Vagina (tissue), 2 donors: ENCODE data around the gene NDST1. TPM values are rescaled to one million over a fixed set of nuclear protein-coding genes. Genes with fewer than 3 reads are reported as not detected.

Experiments
- DNase-seq, 2 donors: peaks; one replicate each; pipeline ENCODE4 v3.0.0-alpha.2; 2017; ENCODE audit errors: extremely low spot score in 2 of 2
- H3K27ac ChIP-seq: fragments of 200-600 bp; sonication (generic); one replicate; pipeline ENCODE4 v1.5.1; 2019
- H3K27me3 ChIP-seq: fragments of 200-600 bp; sonication (generic); one replicate; pipeline ENCODE4 v1.5.1; 2019
- H3K36me3 ChIP-seq, 2 donors: fragments of 200-600 bp; sonication (generic); one replicate each; pipeline ENCODE4 v1.5.1; 2017 to 2019
- H3K4me1 ChIP-seq: fragments of 200-600 bp; sonication (generic); one replicate; pipeline ENCODE4 v1.5.1; 2019
- H3K4me3 ChIP-seq, 2 donors: fragments of 200-600 bp; sonication (generic); 1 replicate in 1 of 2; 2 replicates in 1 of 2; pipeline ENCODE4 v1.5.1; 2016 to 2019
- H3K9me3 ChIP-seq: fragments of 200-600 bp; sonication (generic); one replicate; pipeline ENCODE4 v1.5.1; 2019
- CTCF ChIP-seq, 3 experiments: fragments of 450-650 bp in 2 of 3; fragments of 200-600 bp in 1 of 3; sonication (generic) in 1 of 3; IDR thresholded peaks; one replicate each; pipeline ENCODE4 v1.5.1; 2017 to 2019; ENCODE audit warnings: antibody characterized with exemption in 3 of 3, mild to moderate bottlenecking in 2 of 3, moderate library complexity in 2 of 3
- POLR2A ChIP-seq, 2 donors: fragments of 450-650 bp; IDR thresholded peaks; one replicate each; pipeline ENCODE4 v1.6.1; 2017; ENCODE audit warnings: antibody characterized with exemption in 2 of 2, mild to moderate bottlenecking in 2 of 2, moderate library complexity in 2 of 2
- POLR2AphosphoS5 ChIP-seq, 2 donors: sonication (generic); formaldehyde crosslinking; IDR thresholded peaks; one replicate each; pipeline ENCODE4 v1.9.0; 2017; ENCODE audit warnings: antibody characterized with exemption in 2 of 2, mild to moderate bottlenecking in 2 of 2, low read depth in 1 of 2; ENCODE audit not compliant: insufficient read depth in 1 of 2
- intact Hi-C: fragments of 100-400 bp; cut with DNase I; formaldehyde crosslinking; loops from one replicate; pipeline ENCODE4 v1.15.1; 2023
- total RNA-seq: library from RNA; depleted of rRNA; stranded (reverse); fragments of >200 nt; gene quantifications from one replicate; pipeline ENCODE4 v1.2.3, GENCODE V29; 2016

Gene NDST1
- total RNA-seq, 1 donor from 2014 or later, result 73.9 TPM

- TF ChIP-seq POLR2A (IDR thresholded peaks at IDR 0.05), result no peak
- no peak for TF ChIP-seq CTCF (IDR thresholded peaks at IDR 0.05)
- peak in 1 of 2 donors; percentile 33 for TF ChIP-seq POLR2AphosphoS5 (IDR thresholded peaks at IDR 0.05; ENCODE audit: insufficient read depth in 1 of 2, low read depth in 1 of 2)
- Histone ChIP-seq H3K27ac (peak overlapping the region; percentile 94), H3K9me3 (no peaks in the 10 kb centered on the region), H3K27me3 (no peaks in the 10 kb centered on the region), H3K4me3 (peak overlapping the region; percentile 75 to 96), H3K36me3 (no peaks in the 10 kb centered on the region), H3K4me1 (peaks cover 63% of the 10 kb centered on the region)
- intact Hi-C loops, result no loop called here
- DNase-seq, result no peak
Measured at GRCh38 chr5:150486402-150487198, 21.3 kb upstream of the NDST1 start.

- Histone ChIP-seq H3K36me3 (no peaks in the 10 kb centered on the region), H3K4me3 (peak overlapping the region; percentile 75 to 96), H3K4me1 (peaks cover 71% of the 10 kb centered on the region), H3K27ac (peak overlapping the region; percentile 94), H3K27me3 (no peaks in the 10 kb centered on the region), H3K9me3 (no peaks in the 10 kb centered on the region)
- intact Hi-C loops, result no loop called here
- DNase-seq, result no peak
- TF ChIP-seq POLR2AphosphoS5 (IDR thresholded peaks at IDR 0.05; ENCODE audit: insufficient read depth in 1 of 2, low read depth in 1 of 2) (no peak), POLR2A (IDR thresholded peaks at IDR 0.05) (no peak), CTCF (IDR thresholded peaks at IDR 0.05) (peak in 1 of 3 experiments; percentile 23)
Measured at GRCh38 chr5:150487199-150488061, 20.5 kb upstream of the NDST1 start.

- intact Hi-C loops, result no loop called here
- Histone ChIP-seq H3K9me3 (no peaks in the 10 kb centered on the region), H3K27me3 (no peaks in the 10 kb centered on the region), H3K4me3 (peak overlapping the region in 1 of 2 donors; percentile 75), H3K27ac (peak overlapping the region; percentile 94), H3K4me1 (peaks cover 84% of the 10 kb centered on the region), H3K36me3 (no peaks in the 10 kb centered on the region)
- peak in 1 of 2 donors; percentile 50 for TF ChIP-seq POLR2AphosphoS5 (IDR thresholded peaks at IDR 0.05; ENCODE audit: insufficient read depth in 1 of 2, low read depth in 1 of 2)
- TF ChIP-seq POLR2A (IDR thresholded peaks at IDR 0.05), result no peak
- TF ChIP-seq CTCF (IDR thresholded peaks at IDR 0.05), result no peak
- no peak for DNase-seq
Measured at GRCh38 chr5:150488519-150489359, 19.2 kb upstream of the NDST1 start.

- Histone ChIP-seq H3K9me3 (no peaks in the 10 kb centered on the region), H3K4me1 (peaks cover 80% of the 10 kb centered on the region), H3K27me3 (no peaks in the 10 kb centered on the region), H3K4me3 (peak overlapping the region in 1 of 2 donors; percentile 75), H3K36me3 (no peaks in the 10 kb centered on the region), H3K27ac (peak overlapping the region; percentile 94)
- TF ChIP-seq POLR2A (IDR thresholded peaks at IDR 0.05), result no peak
- TF ChIP-seq POLR2AphosphoS5 (IDR thresholded peaks at IDR 0.05; ENCODE audit: insufficient read depth in 1 of 2, low read depth in 1 of 2), result no peak
- TF ChIP-seq CTCF (IDR thresholded peaks at IDR 0.05), result no peak
- DNase-seq, result no peak
- intact Hi-C loops, result no loop called here
Measured at GRCh38 chr5:150489360-150490295, 18.3 kb upstream of the NDST1 start.
